Stimulated activated CD8-positive, alpha-beta memory T cell treated with anti-CD3 and anti-CD28 coated beads, Interleukin-4, amount 100 ng/mL, for 24 hours (primary cell): ENCODE results near the gene CPNE2.
A peak's percentile ranks its signal among the peaks of the same experiment; 100 is the strongest.
"Not testable (repeated sequence)": the region's sequence is repeated elsewhere in the genome, so short reads cannot be mapped to it uniquely, and the experiment has no call there.

Experiments
- DNase-seq: peaks from one replicate; pipeline ENCODE4 v3.0.0-alpha.2; 2020; ENCODE audit warnings: low read depth

Gene CPNE2

GRCh38 chr16:57169327-57169726, 76.9 kb downstream of the CPNE2 start:
- no peak for DNase-seq

- DNase-seq: no peak
These were observed 80.4 kb downstream of the CPNE2 start for GRCh38 chr16:57172721-57173290.

GRCh38 chr16:57175896-57176295, 83.5 kb downstream of the CPNE2 start:
- no peak for DNase-seq

DNA sequence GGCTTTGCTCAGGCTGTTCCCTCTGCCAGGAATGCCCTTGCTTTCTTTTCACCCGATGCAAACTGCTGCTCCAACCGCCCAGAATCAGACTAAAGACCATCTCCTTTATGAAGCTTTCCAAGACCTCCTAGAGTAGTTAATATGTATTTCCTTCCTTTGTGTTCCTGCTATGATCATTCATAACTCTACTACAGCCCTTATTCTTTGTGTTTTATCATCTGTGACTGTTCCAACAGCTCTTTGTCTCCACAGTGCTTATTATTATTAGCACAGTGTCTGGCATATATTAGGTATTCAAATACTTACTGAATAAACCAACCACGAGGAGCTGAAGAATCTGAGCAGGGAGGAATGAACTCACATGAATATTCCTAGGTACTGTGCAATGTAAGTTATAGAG, 85.8 kb downstream of the CPNE2 start:
- DNase-seq: no peak

GRCh38 chr16:57178793-57179212, 86.4 kb downstream of the CPNE2 start:
- DNase-seq: no peak

- DNase-seq: no peak
These were observed 86.9 kb downstream of the CPNE2 start for GRCh38 chr16:57179215-57179828.

GRCh38 chr16:57184113-57184512, 91.7 kb downstream of the CPNE2 start:
- no peak for DNase-seq

DNA sequence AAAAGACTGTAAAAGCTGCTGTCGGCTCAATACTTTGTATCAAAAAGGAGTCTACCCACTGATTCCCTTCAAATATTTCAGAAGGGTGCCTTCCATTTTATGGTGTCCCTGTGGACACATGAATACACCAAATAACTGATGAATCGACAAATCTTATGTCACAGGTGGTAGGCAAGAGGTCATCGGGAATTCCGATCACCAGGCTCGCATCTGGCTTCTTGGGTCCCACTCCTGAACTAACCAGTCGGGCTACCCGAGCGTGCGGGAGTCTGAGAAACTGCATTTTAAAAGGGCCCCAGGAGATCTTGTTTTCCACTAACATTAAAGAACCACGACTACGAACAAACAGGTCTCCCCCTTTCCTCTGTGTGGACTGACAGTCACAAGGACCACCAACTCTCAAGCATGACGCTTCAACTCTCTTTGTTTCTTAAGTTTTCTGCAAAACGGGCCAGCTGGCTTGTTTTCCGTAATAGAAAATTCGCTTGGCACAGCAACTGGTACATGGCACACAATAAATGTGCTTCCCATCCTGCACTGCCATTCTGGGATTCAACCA, 92.6 kb downstream of the CPNE2 start:
- DNase-seq: no peak

- DNase-seq: peak; percentile 28
These were observed 93.1 kb downstream of the CPNE2 start for GRCh38 chr16:57185446-57185944.

- DNase-seq: peak; percentile 93
These were observed 93.8 kb downstream of the CPNE2 start, which contains the start of the genes PSME3IP1 and RSPRY1 for GRCh38 chr16:57185945-57186871. PSME3IP1 (minus strand) TSS chr16:57186039; CDS start chr16:57173854, 12,185 bp downstream. RSPRY1 (plus strand) TSS chr16:57186329; CDS start chr16:57204659, 18,330 bp downstream.

DNA sequence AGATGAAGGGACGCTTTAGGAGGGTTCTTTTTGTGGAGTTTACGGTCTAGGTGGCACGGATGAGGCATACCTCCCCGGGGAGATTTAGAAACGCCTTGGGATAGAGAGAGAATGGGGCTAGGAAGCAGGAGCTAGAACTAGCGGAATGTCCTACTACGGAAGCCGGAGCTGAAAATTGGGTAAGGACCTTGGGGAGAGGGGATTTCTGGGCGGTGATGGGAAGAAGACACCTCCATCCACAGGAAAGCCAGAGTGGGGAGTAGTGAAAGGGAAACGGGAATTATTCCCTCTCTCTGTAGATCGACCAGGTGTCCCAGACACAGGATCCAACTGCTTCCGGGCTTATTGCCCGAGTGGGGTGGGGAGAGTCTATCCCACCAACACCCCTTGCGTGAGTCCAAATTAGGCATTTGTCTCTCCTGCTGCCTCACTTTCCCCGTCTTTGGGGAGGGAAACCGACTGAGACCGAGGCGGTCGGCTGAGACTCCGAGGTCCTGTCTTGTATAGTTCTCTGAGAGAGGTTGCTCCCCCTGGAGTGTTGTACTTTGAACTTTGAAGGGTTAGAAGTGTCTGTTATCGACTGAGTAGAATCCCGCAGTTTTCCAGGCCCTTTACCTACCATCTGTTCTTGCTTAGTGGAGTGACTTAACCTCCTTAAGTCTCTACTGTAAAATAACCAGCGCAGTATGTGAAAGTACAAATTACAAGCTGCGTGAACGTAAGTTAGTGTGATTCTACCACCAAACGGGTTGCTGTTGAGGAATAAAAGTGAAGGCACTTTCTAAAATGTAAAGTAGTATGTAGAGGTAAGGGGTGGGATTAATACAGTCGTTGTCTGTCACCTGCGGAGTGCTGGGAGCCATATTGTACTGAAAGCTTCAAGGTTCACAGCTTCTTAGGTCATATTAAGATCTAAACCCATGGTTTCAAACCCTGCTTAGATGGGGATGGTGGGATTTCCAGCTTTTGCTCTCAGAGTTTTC, 94.8 kb downstream of the CPNE2 start:
- DNase-seq: no peak

DNA sequence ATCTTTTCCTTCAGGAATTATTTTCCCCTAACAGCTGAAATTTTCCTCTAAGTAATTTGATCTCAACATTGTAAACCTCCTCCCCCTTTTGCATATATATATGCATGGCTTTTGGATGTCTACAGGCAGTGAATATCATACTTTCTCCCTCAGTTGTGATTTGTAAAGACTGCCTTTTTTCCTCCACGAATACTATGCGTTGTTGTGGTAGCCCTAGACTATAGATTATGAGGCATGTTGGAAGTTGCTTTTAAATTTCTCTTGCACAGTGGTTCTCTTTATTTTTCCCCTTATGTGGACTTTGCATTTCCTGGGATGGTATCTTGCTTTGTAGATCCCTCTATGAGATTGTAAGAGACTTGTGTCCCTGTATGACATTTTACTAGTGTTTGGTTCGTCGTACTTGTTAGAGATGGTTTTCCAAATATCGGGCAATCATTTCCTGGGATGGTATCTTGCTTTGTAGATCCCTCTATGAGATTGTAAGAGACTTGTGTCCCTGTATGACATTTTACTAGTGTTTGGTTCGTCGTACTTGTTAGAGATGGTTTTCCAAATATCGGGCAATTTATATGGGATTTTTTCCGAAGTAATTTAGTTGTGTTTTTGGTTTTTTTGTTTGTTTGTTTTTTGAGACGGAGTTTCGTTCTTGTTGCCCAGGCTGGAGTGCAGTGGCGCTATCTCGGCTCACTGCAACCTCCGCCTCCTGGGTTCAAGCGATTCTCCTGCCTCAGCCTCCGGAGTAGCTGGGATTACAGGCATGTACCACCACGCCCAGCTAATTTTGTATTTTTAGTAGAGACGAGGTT, 95.7 kb downstream of the CPNE2 start:
- not testable (repeated sequence) for DNase-seq

DNA sequence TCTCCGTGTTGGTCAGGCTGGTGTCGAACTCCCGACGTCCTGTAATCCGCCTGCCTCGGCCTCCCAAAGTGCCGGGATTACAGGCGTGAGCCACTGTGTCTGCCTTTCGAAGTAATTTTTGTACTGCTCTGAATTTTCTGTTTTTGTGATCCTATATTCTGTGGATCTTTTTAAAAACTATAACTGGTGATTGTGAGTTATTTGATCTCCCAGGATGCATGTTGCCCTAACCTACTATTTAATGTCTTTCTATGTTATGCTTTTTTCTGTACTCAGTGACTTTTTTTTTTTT, 96.3 kb downstream of the CPNE2 start:
- no peak for DNase-seq

DNA sequence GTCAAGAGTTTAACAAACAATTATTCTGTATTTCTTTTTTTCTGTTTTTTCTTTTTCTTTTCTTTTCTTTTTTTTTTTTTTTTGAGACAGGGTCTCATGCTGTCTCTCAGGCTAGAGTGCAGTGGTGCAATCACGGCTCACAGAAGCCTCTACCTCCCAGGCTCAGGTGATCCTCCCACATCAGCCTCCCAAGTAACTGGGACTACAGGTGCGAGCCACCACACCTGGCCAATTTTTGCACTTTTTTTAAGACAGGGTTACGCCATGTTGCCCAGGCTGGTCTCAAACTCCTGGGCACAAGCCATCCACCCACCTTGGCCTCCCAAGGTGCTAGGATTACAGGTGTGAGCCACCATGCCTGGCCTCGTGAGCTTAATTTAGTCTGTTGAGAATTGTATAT, 97.1 kb downstream of the CPNE2 start:
- not testable (repeated sequence) for DNase-seq

- no peak for DNase-seq
These were observed 97.8 kb downstream of the CPNE2 start for GRCh38 chr16:57190136-57190535.

GRCh38 chr16:57191056-57191571, 98.7 kb downstream of the CPNE2 start:
- DNase-seq: no peak

DNA sequence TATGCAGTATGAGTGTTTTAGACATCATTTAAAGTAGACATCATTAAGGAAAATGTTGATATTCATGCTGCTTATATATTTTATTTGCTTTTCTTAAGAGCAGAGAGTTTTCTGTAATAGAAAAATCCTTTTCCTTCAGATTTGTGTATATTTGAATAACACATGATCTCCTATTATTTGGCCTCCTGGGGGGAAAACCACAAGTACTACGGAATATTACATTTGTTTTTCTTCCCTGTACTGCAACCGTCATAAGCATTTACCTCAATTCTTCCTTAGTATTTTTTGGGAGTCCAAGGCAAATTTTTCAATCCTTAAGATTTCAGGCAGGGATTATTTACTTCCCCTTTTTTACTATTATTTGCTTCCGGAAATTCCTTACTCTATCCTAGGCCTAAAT, 99.8 kb downstream of the CPNE2 start:
- DNase-seq: no peak

GRCh38 chr16:57192720-57193486, 100.5 kb downstream of the CPNE2 start:
- no peak for DNase-seq

DNA sequence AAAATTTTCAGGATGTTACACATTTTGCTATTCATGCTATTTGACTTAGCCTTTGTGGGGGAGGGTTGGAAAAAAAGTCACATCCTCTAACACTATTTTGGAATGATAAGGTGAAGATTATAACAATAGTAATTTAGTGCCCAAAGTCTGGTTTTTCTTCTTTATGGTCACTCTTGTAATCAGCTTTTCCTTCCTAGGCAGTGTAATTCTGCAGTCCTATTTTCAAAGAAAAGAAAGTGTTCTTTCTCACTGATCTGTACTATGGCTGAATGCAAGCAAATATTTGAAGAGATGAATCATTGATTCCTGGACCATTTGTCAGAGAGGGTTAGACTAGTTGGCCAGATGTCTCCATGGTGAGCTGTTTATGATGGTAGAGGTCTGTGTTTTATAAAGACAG, 102.1 kb downstream of the CPNE2 start:
- no peak for DNase-seq
